GM19395 (cell line): ENCODE results near the gene HYCC1.
"Not testable (repeated sequence)": the region's sequence is repeated elsewhere in the genome, so short reads cannot be mapped to it uniquely, and the experiment has no call there.

Experiments
- ATAC-seq: cut with Tn5 transposase; IDR thresholded peaks from one replicate; pipeline ENCODE4 v1.9.1; 2021; ENCODE audit warnings: mild to moderate bottlenecking, moderate library complexity; ENCODE audit not compliant: unreplicated experiment

The HYCC1 gene

DNA sequence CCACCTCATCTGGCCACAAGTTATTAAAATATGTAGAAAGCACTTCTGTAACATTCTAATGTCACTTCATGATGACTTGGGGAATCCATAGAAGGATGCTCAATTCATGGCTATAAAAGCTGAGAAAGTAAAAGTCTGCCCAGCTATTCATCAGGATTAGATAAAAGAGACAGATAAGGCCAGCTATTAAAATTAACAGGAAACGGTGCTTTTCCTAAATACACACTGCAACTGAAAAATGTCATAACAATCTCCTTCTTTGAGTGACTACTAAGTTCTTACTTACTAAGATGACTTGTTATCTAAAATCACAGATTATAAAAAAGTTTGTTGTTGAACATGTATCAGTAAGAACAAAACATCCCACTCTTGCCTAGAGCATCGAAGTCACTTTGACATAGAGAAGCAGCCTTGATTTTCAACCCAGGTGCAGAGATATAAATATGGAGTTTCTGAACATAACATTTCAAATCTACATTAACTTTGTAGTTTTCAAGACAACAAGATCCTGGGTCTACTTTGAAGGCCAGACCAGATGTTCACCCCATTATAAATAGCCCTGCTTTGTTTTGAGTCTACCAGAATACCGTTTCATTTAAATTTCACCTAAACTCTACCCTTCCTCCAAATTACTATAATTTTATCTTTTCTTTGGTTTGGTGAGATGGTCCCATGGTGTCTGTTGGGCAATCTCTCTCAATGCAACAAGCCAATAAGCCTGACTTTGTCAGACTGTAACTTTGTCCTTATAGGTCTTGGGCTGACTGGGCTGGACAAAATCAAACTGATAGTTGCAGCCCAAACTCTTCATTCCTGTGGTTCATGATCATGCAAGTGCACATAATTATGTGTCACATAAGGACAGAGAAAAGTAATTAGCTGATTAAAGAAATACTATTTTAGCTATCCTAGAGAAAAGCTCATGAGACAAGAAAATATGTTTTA lies 24.0 kb downstream of the HYCC1 start:
- no peak for ATAC-seq

DNA sequence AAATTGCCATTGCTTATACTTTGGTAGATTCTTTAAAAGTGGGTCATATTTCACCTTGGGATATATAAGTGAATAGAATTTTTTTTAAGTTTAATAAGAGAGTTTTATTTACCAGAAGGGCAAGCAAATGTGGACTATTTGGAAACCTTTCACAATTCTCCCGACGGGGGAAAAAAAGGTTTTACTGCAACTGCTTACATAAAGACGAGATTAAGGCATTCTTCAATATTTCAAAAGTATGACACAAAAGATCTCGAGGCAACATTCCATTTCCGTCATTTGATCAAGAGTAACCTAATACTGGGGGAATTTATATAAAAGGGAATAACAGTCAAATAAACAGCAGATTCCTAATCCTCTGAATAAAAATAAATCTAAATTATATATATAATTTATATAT lies 28.5 kb downstream of the HYCC1 start:
- ATAC-seq = no peak

DNA sequence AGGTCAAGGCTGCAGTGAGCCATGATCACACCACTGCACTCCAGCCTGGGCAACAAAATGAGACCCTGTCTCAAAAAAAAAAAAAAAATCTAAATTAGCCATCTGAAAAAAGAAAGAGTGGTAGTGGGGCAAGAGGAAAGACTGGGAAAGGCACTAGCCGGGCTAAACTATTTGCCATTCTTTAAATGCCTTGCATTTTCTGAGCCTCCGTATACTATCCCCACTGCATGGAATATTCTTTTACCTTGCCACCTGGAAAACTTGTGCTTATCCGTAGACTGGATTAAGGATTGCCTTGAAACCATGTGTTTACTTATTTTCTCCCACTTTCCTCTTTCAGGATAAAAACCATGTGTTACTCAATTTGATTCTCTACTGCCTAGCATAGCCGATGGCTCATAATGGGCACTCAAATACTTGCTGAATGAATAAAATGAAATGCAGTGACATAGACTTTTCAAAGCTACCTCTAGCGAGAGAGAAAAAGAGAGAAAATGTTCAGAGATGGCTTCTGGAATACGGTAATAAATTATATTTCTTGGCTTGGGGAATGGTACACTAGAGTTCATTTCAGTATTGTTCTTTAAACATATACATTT lies 30.6 kb downstream of the HYCC1 start:
- no peak for ATAC-seq

DNA sequence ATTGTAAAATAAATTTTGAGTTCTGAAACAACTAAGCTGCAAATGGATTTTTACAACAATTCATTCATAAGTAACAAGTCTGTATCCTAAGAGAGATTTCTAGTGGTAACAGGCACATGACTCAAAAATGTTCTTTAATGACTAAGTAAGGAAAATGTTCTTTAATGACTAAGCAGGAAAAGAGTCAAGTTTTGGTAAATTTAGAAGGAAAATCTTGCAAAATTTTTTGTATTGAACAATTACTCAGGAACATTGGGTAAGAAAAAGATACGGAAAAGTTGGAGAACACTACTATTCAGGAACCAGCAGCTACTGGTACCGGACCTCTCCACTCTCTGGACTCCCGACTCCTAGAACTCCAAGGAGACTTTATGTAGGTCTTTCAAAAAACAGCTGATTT lies 33.5 kb downstream of the HYCC1 start:
- ATAC-seq = no peak

DNA sequence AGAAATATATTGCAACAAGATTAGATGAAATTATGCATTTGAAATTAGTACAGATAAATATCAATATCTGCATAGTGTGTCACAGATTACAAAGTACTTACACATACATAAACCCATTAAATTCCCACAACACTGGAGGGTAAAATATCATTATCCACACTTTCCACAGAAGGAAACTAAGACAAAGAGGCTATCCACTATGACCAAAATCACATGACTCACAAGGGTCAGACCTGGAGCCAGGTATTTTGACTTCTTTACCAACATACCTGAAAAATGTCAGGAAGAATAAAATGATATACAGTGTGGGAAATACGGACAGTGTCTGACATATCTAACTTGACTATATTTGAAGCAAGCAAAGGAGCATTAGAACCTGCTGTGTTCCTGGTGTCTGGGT lies 34.1 kb downstream of the HYCC1 start:
- no peak for ATAC-seq

DNA sequence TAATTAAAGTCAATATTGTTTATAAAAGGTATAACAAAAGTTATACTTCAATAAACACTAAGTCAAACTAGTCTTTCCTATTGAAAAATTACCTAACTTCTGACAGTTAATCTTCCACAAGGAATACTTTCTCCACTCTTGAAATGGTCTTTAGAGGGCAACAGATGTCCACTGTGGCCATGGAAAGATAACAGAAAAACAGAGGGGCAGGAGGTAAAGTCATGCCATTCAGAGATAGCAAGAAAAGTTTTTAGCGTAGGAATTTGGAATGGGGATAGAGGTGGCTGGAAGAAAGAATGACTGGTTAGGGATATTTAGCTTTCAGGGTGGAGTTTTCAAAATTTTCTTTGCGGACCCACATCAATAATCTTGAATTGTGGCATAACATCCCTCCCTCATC lies 34.7 kb downstream of the HYCC1 start:
- no peak for ATAC-seq

DNA sequence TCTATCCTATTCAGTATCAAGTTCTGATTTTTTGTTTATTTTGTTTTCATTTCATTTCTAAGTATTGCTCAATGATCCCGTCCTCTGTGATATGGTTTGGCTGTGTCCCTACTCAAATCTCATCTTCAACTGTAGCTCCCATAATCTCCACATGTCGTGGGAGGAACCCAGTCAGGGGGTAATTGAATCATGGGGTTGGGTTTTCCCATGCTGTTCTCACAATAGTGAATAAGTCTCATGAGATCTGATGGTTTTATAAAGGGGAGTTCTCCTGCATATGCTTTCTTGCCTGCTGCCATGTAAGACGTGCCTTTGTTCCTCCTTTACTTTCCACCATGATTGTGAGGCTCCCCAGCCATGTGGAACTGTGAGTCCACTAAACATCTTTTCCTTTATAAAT lies 39.3 kb downstream of the HYCC1 start:
- ATAC-seq = not testable (repeated sequence)

DNA sequence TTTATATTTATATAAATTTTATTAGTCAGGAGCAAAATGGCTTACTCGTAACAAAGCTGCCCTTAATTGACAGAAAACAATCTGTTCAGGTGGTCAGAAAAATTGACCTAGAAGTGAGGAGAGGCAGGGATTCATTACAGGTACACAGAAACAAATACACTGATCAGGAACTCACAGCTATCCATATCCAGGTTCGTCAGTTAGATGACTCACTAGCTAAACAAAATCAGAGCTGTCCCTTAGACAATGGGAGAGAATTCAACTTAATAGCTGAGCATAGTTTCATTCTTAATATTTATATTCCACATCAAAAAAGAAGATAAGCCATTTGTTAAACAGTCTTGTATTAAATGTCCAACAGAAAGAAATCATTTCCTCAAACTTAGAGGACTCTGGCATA lies 41.7 kb downstream of the HYCC1 start:
- no peak for ATAC-seq

DNA sequence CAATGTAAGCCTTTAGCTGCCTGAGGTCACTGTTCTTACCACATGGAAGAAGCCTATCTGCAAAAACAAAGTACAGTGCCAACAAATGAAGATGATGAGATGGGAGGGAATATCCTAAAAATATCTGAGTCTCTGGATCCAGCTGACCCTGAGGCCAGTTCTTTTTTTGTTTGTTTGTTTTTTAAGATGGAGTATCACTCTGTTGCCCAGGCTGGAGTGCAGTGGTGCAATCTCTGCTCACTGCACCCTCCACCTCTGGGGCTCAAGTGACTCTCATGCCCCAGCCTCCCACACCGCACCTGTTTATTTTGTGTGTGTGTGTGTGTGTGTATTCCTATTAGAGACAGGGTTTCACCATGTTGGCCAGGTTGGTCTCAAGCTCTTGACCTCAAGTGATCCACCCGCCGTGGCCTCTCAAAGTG lies 44.9 kb downstream of the HYCC1 start:
- ATAC-seq = no peak
